ENCODE measurements around the gene SNHG17.

The SNHG17 gene

GRCh38 chr20:38373898-38374297, 61.2 kb downstream of the SNHG17 start:
- no peak for TF ChIP-seq CTCF (conservative IDR thresholded peaks at IDR 0.05; ENCODE audit: low read depth, low read length)
- H3K4me3 ChIP-seq (ENCODE audit: low read length), result no peak overlapping the region
- DNase-seq (ENCODE audit: low read depth), result no peak

- no peak for DNase-seq (ENCODE audit: low read depth)
- no peak overlapping the region for H3K4me3 ChIP-seq (ENCODE audit: low read length)
- TF ChIP-seq CTCF (conservative IDR thresholded peaks at IDR 0.05; ENCODE audit: low read depth, low read length), result no peak
Measured at GRCh38 chr20:38373231-38373867, 61.8 kb downstream of the SNHG17 start.

- no peak overlapping the region for H3K4me3 ChIP-seq (ENCODE audit: low read length)
- no peak for TF ChIP-seq CTCF (conservative IDR thresholded peaks at IDR 0.05; ENCODE audit: low read depth, low read length)
- no peak for DNase-seq (ENCODE audit: low read depth)
Measured at GRCh38 chr20:38372806-38373205, 62.3 kb downstream of the SNHG17 start.

Data from retinal pigment epithelial cell (primary cell).